Measurements from ENCODE around the gene LRG1. TPM values are rescaled to one million over a fixed set of nuclear protein-coding genes. Genes with fewer than 3 reads are reported as not detected.
"Not testable (repeated sequence)": the region's sequence is repeated elsewhere in the genome, so short reads cannot be mapped to it uniquely, and the experiment has no call there.

The LRG1 gene
- total RNA-seq, 2 donors from 2014 or later: 0.67 to 2.3 TPM

DNA sequence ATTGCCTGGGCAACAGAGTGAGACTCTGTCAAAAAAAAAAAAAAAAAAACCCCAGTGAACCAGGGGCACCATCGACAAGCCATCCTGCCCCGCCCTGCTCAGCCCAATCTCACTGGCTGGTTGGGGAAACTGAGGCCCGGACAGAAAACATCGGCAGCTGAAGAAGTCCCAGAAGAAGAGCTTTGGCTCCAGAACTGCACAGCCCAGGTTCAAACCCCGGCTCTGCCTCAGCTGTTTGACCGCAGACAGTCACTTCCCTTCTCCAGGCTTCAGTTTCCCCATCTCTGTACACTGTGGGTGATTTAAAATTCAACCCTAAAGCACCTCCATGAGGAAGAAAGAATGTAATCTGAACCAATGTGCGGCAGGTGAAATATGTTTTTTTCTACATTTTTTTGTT is 29.1 kb upstream of the LRG1 start:
- no peak overlapping the region for H3K4me3 Mint-ChIP-seq
- no peaks in the 10 kb centered on the region for H3K27me3 Mint-ChIP-seq (ENCODE audit: low read depth)
- no peak for ATAC-seq (replicated peaks in 1 of 2)
- no peak overlapping the region for H3K27ac Mint-ChIP-seq
- H3K9me3 Mint-ChIP-seq: no peaks in the 10 kb centered on the region
- no peaks in the 10 kb centered on the region for H3K36me3 Mint-ChIP-seq (ENCODE audit: insufficient read depth in 2 of 2)
- DNase-seq: no peak
- no peaks in the 10 kb centered on the region for H3K4me1 Mint-ChIP-seq (ENCODE audit: low read depth)

DNA sequence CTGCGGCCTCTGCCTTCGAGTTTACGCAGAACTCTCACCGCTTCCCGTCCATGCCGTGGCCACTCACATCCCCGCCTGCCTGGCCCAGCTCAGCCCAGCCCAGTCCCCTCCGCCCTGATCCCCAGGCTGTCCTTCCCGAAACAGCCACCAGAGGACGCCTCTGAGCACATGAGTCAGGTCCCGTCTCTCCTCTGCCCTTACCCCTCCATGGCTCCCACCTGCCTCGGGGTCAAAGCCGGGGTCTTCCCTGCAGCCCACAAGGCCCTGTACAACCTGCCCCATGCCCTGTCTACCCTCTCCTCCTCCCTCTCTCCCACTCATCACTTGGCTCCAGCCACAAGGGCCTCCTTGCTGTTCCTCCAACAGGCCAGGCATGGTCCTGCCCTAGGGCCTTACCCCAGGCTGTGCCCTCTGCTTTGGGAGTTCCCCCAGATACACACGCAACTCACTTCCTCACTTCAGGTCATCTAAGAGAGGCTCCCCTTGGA is 27.8 kb upstream of the LRG1 start:
- H3K27ac Mint-ChIP-seq: no peak overlapping the region
- peak; percentile 68 to 76 for DNase-seq
- H3K4me3 Mint-ChIP-seq: no peak overlapping the region
- H3K9me3 Mint-ChIP-seq: no peaks in the 10 kb centered on the region
- no peaks in the 10 kb centered on the region for H3K36me3 Mint-ChIP-seq (ENCODE audit: insufficient read depth in 2 of 2)
- peak; percentile 71 to 74 for ATAC-seq (replicated peaks in 1 of 2)
- no peaks in the 10 kb centered on the region for H3K4me1 Mint-ChIP-seq (ENCODE audit: low read depth)
- H3K27me3 Mint-ChIP-seq (ENCODE audit: low read depth): no peaks in the 10 kb centered on the region

DNA sequence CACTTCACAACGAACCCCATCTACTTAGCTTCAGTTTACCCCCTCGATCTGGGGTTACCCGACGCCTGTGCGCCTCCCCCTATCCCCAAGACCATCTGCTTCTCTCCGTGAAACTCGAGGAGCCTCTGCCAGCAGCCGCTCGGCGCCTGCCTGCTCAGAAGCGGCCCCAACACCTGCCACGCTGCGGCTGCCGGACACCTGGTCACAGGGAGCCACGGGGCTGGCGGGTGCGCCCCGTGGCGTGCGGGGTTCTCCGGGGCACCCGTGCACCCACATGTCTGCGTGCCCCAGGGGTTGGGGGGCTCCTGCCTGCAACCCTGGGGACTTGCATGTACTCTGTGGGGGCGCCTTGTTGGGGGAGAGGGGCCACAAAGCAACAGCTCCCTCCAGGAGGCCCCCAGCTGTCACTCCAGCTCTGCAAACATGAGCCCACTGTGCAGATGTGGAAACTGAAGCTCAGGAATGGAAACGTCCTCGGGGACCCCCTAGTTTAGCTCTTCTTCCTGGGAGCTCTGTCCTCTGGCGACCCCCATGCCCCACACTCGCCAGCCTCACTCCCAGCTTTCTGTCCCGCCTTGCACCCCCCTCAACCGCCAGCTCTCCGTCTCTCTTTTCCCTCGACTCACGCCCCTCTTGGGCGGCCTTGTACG is 26.7 kb upstream of the LRG1 start:
- Mint-ChIP-seq H3K27ac (no peak overlapping the region), H3K36me3 (ENCODE audit: insufficient read depth in 2 of 2) (no peaks in the 10 kb centered on the region), H3K4me1 (ENCODE audit: low read depth) (no peaks in the 10 kb centered on the region), H3K9me3 (no peaks in the 10 kb centered on the region), H3K27me3 (ENCODE audit: low read depth) (no peaks in the 10 kb centered on the region), H3K4me3 (no peak overlapping the region)
- no peak for DNase-seq
- ATAC-seq (replicated peaks in 1 of 2): no peak

DNA sequence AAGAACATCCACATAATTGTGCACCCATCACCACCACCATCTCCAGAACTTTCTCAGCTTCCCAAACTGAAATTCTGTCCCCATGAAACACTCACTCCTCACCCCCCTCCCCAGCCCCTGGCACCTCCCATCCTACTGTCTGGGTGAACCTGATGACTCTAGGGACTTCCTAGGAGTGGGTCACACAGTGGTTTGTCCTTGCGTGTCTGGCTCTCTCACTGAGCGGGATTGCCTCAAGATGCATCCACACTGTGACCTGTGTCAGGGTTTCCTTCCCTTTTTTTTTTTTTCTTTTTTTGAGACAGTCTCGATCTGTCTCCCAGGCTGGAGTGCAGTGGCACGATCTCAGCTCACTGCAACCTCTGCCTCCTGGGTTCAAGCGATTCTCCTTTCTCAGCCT is 23.7 kb upstream of the LRG1 start:
- H3K9me3 Mint-ChIP-seq; H3K36me3 Mint-ChIP-seq (ENCODE audit: insufficient read depth in 2 of 2); DNase-seq; H3K4me3 Mint-ChIP-seq; ATAC-seq (replicated peaks in 1 of 2); H3K4me1 Mint-ChIP-seq (ENCODE audit: low read depth); H3K27ac Mint-ChIP-seq; H3K27me3 Mint-ChIP-seq (ENCODE audit: low read depth): not testable (repeated sequence)

DNA sequence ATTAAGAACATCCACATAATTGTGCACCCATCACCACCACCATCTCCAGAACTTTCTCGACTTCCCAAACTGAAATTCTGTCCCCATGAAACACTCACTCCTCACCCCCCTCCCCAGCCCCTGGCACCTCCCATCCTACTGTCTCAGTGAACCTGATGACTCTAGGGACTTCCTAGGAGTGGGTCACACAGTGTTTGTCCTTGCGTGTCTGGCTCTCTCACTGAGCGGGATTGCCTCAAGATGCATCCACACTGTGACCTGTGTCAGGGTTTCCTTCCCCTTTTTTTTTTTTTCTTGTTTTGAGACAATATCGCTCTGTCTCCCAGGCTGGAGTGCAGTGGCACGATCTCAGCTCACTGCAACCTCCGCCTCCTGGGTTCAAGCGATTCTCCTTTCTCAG is 22.2 kb upstream of the LRG1 start:
- not testable (repeated sequence) for H3K36me3 Mint-ChIP-seq (ENCODE audit: insufficient read depth in 2 of 2); H3K27me3 Mint-ChIP-seq (ENCODE audit: low read depth); DNase-seq; H3K27ac Mint-ChIP-seq; H3K4me3 Mint-ChIP-seq; H3K9me3 Mint-ChIP-seq; H3K4me1 Mint-ChIP-seq (ENCODE audit: low read depth); ATAC-seq (replicated peaks in 1 of 2)

DNA sequence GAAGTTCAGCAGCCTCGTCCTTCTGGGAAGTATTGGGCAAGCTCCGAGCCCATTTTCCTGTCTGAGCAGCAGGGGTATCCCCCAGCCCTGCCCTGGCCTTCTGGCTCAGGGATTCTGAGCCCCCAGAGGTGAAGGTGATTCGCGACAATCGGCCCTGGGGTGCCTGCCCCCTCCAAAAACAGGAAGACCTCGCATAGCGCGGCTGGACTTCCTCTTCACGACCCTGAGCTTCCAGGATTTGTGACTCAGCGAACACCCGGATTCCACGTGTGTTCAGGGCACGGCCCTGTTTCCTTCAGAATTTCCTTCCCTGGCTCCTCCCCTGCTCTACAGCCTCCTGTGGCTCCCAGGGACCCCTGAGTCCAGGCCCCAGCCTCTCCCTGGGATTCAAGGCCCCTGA is 19.7 kb upstream of the LRG1 start, which contains the start of gene SEMA6B:
SEMA6B (minus strand) TSS at position 116 of the 400 bp plus-strand sequence. CDS start 1,227 bp downstream, outside the sequence.
- DNase-seq: no peak
- H3K4me3 Mint-ChIP-seq: no peak within 1 kb of the TSS

DNA sequence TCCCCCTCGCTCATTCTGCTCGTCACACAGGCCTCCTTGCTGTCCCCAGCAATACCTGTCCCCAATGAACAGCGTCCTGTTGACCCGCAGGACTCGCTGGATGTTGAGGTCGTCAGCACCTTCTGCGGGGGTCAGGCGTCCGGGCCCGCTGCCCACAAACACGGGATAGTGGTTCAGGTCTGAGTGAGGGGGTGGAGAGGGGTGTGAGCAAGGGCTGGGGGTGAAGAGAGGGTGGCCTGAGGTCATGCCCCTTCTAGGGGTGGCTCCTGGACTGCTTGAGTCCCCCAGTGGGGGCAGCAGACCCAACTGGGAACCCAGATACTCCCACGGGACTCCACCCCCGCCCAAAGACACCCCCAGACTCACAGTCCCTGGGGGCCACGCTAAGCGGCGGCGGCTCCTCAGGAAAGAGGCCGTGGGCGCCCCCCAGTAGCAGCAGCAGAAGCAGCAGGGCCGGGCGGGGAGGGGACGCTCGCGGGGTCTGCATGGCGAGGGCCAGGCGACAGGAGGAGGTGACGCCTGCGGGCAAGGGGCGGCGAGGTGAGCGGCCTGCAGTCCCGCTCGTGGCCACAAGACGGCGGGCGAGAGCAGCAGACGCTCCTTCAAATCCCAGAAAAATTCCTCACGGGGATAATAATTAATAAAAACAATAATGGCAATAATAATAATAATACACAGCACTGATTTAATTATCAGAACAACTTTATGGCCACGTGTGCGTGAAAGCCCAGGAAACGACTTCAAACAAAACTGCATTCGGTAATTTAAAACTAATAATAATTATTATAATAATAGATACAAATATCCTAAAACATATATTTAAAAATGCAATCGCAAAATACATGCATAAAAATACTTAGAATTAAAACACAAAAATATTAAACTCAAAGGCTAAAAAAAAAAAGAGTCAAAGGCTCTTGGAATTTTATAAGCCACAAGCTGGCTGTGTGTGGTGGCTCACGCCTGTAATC is 18.4 kb upstream of the LRG1 start:
- peaks cover 1% of the 10 kb centered on the region for H3K27me3 Mint-ChIP-seq (ENCODE audit: low read depth)
- DNase-seq (peak; percentile 38 to 52), ATAC-seq (replicated peaks in 1 of 2) (peak in 1 of 2 donors; percentile 40)
- no peaks in the 10 kb centered on the region for H3K9me3 Mint-ChIP-seq
- no peaks in the 10 kb centered on the region for H3K36me3 Mint-ChIP-seq (ENCODE audit: insufficient read depth in 2 of 2)
- no peak overlapping the region for H3K4me3 Mint-ChIP-seq
- H3K27ac Mint-ChIP-seq: no peak overlapping the region
- no peaks in the 10 kb centered on the region for H3K4me1 Mint-ChIP-seq (ENCODE audit: low read depth)

More for the DNA sequence above, 19.7 kb upstream of the LRG1 start, which contains the start of gene SEMA6B:
- Mint-ChIP-seq H3K27me3 (ENCODE audit: low read depth) (no peaks in the 10 kb centered on the region), H3K9me3 (no peaks in the 10 kb centered on the region), H3K36me3 (ENCODE audit: insufficient read depth in 2 of 2) (no peaks in the 10 kb centered on the region), H3K27ac (no peak within 1 kb of the TSS), H3K4me1 (ENCODE audit: low read depth) (no peaks in the 10 kb centered on the region)
- no peak for ATAC-seq (replicated peaks in 1 of 2)

DNA sequence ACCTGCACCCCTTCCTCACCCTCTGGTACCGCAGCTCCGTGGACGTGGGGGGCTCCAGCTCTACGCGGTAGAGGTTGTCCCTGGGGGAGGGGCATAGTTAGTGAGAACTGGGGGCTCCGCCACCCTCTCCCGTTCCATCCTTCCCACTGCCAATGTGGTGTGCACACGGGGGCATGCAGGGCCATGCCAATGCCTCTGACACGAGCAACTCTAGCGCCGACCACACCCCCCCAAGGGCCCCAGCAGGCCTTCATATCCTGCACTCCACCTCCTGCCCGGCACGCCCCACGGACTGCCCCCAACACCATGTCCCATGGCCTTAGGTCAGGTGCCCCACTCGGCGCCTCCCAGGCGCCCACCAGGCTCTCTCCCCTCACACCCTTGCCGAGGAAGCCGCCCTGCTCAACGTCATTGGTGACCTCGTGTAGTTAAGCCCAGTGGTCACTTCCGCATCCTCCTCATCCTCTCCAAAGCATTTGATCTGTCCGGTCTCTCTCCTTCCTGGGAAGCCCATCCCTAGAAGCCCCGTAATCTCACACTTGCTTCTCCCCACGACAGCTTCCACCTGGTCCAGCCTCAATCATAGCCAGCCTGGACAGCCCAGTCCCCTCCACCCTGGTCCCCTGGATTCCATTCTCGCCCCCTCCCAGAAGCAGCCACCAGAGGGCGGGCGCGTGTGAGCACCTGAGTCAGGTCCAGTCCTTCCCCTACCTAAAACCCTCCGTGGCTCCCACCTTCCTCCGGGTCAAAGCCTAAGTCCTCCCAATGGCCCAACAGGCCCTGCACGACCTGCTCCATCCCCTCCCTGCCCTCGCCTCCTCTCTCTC is 17.5 kb upstream of the LRG1 start:
- H3K4me3 Mint-ChIP-seq: no peak overlapping the region
- H3K4me1 Mint-ChIP-seq (ENCODE audit: low read depth): no peaks in the 10 kb centered on the region
- H3K27me3 Mint-ChIP-seq (ENCODE audit: low read depth): peaks cover 8% of the 10 kb centered on the region
- H3K9me3 Mint-ChIP-seq: peaks cover 3 to 4% of the 10 kb centered on the region in 2 donors
- no peaks in the 10 kb centered on the region for H3K36me3 Mint-ChIP-seq (ENCODE audit: insufficient read depth in 2 of 2)
- ATAC-seq (replicated peaks in 1 of 2) (no peak), DNase-seq (peak; percentile 28 to 39)
- H3K27ac Mint-ChIP-seq: no peak overlapping the region

DNA sequence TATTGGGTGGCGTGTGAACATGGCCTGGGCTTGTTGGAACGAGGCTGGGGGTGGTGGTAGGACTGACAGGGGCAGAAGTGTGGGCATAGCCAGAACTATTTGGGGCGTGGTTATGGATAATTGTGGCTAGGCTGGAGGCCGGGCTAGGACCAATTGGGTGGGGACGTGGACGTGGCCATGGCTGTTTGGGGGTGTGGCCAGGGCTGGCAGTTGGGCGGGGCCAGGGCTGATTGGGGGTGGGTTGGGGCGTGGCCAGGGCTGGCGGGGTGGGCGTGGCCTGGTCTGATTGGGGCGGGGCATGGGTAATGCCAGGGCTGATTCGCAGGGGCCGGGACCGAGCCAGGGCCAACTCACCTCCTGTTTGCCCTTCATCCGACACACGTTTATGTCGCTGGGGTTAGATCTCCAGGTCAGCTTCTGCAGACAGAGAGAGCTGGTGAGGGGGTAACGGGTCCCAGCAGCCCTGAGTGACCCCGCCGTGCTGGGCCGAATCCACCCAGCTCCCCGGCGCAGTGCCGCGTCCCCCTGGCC is 16.8 kb upstream of the LRG1 start:
- H3K4me1 Mint-ChIP-seq (ENCODE audit: low read depth): no peaks in the 10 kb centered on the region
- peaks cover 13% of the 10 kb centered on the region for H3K27me3 Mint-ChIP-seq (ENCODE audit: low read depth)
- peaks cover 4 to 5% of the 10 kb centered on the region in 2 donors for H3K9me3 Mint-ChIP-seq
- ATAC-seq (replicated peaks in 1 of 2) (peak; percentile 25 to 39), DNase-seq (peak; percentile 21 to 27)
- H3K27ac Mint-ChIP-seq: no peak overlapping the region
- H3K4me3 Mint-ChIP-seq: no peak overlapping the region
- H3K36me3 Mint-ChIP-seq (ENCODE audit: insufficient read depth in 2 of 2): no peaks in the 10 kb centered on the region

DNA sequence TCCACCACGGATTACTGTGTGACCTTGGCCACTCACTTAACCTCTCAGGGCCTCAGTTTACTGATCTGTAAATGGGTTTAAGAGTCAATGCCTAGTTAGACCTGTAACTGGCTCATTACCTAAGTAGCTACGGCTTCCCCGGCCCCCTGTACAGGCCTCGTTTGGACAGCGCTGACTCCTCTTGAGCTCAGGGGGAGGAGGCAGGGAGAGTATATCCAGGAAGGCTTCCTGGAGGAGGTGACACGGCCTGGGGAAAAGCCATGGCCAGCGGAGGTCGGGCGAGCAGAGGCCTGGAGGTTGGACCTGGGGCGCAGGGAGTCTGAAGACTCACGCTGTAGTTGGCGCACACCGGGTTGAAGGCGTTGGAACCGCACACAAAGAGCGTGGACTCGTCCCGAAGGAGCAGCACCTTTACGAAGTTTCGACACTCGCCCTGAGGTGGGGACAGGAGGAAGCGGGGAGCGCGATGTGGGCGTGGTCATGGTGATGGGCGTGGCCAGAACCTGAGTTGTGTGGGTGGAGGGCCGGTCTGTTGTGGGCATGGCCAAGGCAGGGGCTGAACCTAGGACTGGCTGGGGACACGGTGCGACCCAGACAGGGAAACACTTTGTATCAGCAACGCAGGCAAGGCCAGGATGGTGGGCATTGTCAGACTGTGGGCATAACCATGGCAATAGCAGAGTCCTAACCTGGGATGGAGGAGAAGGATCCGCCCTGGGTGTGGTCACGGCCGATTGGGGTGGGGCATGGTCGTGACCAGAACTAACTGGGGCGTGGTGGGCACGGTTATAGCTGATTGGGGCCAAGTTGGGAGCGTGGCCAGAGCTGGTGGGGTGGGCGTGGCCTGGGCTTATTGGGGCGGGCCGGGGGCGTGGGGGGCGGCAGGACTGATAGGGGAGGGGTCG is 16.1 kb upstream of the LRG1 start:
- Mint-ChIP-seq H3K27me3 (ENCODE audit: low read depth) (peaks cover 13% of the 10 kb centered on the region), H3K36me3 (ENCODE audit: insufficient read depth in 2 of 2) (no peaks in the 10 kb centered on the region), H3K4me1 (ENCODE audit: low read depth) (no peaks in the 10 kb centered on the region), H3K9me3 (peaks cover 4 to 5% of the 10 kb centered on the region in 2 donors), H3K4me3 (no peak overlapping the region), H3K27ac (no peak overlapping the region)
- DNase-seq (no peak), ATAC-seq (replicated peaks in 1 of 2) (no peak)

DNA sequence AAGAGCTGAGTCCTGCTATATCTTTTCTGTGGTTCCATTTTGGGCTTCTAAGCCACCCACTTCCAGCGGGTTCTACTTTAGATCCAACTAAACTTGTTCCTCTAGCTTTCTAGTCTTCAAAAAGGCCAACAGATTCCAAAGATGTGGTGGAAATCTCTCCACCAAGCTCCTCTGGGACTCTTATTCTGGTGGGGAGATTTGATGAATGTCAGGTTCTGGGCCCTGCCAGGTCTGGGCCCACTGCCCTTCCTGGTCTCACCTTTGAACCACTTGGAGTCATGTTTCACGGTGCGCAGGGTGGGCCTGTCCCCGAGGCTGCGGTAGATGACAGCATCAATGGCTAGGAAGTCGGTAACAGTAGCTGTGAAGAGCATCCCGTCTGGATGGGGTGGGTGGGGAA is 14.9 kb upstream of the LRG1 start:
- Mint-ChIP-seq H3K36me3 (ENCODE audit: insufficient read depth in 2 of 2) (no peaks in the 10 kb centered on the region), H3K4me3 (no peak overlapping the region), H3K9me3 (peaks cover 4 to 5% of the 10 kb centered on the region in 2 donors), H3K4me1 (ENCODE audit: low read depth) (no peaks in the 10 kb centered on the region), H3K27me3 (ENCODE audit: low read depth) (peaks cover 13% of the 10 kb centered on the region), H3K27ac (no peak overlapping the region)
- DNase-seq (no peak), ATAC-seq (replicated peaks in 1 of 2) (no peak)

DNA sequence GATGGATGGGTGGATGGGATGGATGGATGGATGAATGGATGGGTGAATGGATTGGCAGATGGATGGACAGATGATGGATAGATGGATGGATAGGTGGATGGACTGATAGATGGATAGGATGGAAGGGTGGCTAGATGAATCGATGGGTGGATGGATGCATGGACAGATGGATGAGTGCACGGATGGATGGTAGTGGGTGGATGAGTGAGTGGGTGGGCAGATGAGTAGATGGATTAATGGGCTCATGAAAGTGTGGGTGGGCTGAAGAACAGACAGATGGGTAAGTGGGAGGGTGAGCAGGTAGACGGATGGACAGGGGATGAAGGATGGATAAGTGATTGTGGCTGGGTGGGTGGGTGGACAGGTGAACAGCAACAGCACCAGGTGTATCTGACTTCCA is 13.9 kb upstream of the LRG1 start:
- DNase-seq (no peak), ATAC-seq (replicated peaks in 1 of 2) (no peak)
- peaks cover 13% of the 10 kb centered on the region for H3K27me3 Mint-ChIP-seq (ENCODE audit: low read depth)

More for the DNA sequence above, 13.9 kb upstream of the LRG1 start:
- H3K4me3 Mint-ChIP-seq: no peak overlapping the region
- no peaks in the 10 kb centered on the region for H3K4me1 Mint-ChIP-seq (ENCODE audit: low read depth)
- no peak overlapping the region for H3K27ac Mint-ChIP-seq
- H3K36me3 Mint-ChIP-seq (ENCODE audit: insufficient read depth in 2 of 2): no peaks in the 10 kb centered on the region
- H3K9me3 Mint-ChIP-seq: peaks cover 4 to 5% of the 10 kb centered on the region in 2 donors

Data from activated T-cell treated with anti-CD3 and anti-CD28 coated beads, Interleukin-2, amount 50 U/mL, for 72 hours (primary cell).